Osteoblast (primary cell): ENCODE measurements around the gene ARMC3. TPM values are rescaled to one million over a fixed set of nuclear protein-coding genes. Genes with fewer than 3 reads are reported as not detected.

Experiments used
- DNase-seq: peaks from one replicate; pipeline ENCODE4 v3.0.0; 2011; ENCODE audit warnings: low spot score, mixed read lengths; ENCODE audit not compliant: insufficient read length; ENCODE audit errors: missing footprints
- H2AFZ ChIP-seq: 2 replicates; pipeline ENCODE4 v1.6.0; 2011; ENCODE audit warnings: mild to moderate bottlenecking, low read length
- H3K27ac ChIP-seq: 2 replicates; pipeline ENCODE4 v1.5.1; 2011; ENCODE audit warnings: mild to moderate bottlenecking, low read depth, low read length, moderate library complexity
- H3K27me3 ChIP-seq: 2 replicates; pipeline ENCODE4 v1.6.0; 2012; ENCODE audit warnings: mild to moderate bottlenecking, control low read depth, inconsistent platforms, low read length, moderate library complexity; ENCODE audit not compliant: insufficient read depth
- H3K36me3 ChIP-seq: 2 replicates; pipeline ENCODE4 v1.5.1; 2011; ENCODE audit warnings: mild to moderate bottlenecking, low read length, control low read depth, moderate library complexity; ENCODE audit not compliant: insufficient read depth
- H3K4me1 ChIP-seq: 2 replicates; pipeline ENCODE4 v1.5.1; 2011; ENCODE audit warnings: mild to moderate bottlenecking, low read length, control low read depth, moderate library complexity; ENCODE audit not compliant: insufficient read depth
- H3K4me2 ChIP-seq: 2 replicates; pipeline ENCODE4 v1.6.0; 2011; ENCODE audit warnings: mild to moderate bottlenecking, low read length; ENCODE audit not compliant: insufficient read depth
- H3K4me3 ChIP-seq: fragments of 200-600 bp; sonication (generic); 3 replicates; pipeline ENCODE4 v1.5.1; 2012; ENCODE audit warnings: mild to moderate bottlenecking, low read length, inconsistent platforms; ENCODE audit not compliant: insufficient read depth
- H3K79me2 ChIP-seq: 2 replicates; pipeline ENCODE4 v1.6.0; 2012; ENCODE audit warnings: mild to moderate bottlenecking, low read length, control low read depth, inconsistent platforms; ENCODE audit not compliant: insufficient read depth
- H3K9me3 ChIP-seq: 2 replicates; pipeline ENCODE4 v1.5.1; 2011; ENCODE audit warnings: low read depth, low read length, control low read depth
- H4K20me1 ChIP-seq: 2 replicates; pipeline ENCODE4 v1.6.0; 2012; ENCODE audit warnings: mild to moderate bottlenecking, low read length, control low read depth; ENCODE audit not compliant: insufficient read depth
- CTCF ChIP-seq: IDR thresholded peaks from 2 replicates; pipeline ENCODE4 v1.5.1; 2011; ENCODE audit warnings: mild to moderate bottlenecking, low read depth, low read length, moderate library complexity; ENCODE audit errors: extremely low read depth
- total RNA-seq: library from RNA; depleted of rRNA; stranded (reverse); fragments of >200 nt; gene quantifications from 2 replicates; pipeline ENCODE4 v1.2.3, GENCODE V29; 2012

Gene ARMC3
- total RNA-seq = under 0.01 TPM in 1 of 2 replicates, not detected in the other

DNA sequence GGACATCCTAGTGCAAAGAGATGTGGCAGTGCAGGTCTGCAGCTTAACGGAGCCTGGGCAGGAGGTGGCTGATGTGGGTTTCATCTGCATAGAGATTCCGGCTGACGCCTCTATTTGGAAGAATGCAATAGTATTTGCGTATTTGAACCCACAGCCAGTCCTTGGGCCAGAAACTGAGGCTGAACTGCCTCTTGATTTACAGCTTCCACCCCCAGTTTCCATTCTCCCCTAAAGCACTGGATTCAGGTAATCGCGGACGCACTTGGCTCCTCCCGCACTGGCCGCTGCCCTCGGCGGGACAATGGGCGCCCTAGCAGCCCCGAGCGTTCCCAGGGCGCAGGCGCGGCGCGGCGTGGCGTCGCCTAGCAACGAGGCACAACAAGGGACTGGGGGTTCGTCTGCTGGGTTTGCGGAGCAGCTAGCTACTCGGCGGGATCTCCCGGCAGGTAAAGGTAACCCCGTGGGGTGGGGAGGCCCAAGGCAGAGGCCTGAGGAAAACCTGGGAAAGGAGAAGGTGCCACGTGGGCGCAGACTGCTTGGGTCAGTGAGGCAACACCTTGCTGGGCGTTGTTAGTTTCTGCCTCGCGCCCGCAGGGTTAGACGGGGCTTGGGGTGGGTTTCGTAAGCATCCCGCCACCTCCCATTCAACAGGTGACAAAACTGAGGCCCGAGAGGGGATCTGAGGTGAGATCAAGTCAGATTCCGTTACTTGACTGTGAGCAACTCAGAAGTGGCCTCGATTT, at the start of gene ARMC3:
TSS of gene ARMC3 (plus strand) at position 393 of the 743 bp plus-strand sequence. CDS start 3,944 bp downstream, outside the sequence.
- Histone ChIP-seq H2AFZ (peak within 1 kb of the TSS; percentile 79), H3K27ac (no peak within 1 kb of the TSS), H3K9me3 (no peaks in the 10 kb centered on the region), H3K4me2 (peak within 1 kb of the TSS; percentile 72), H3K36me3 (no peaks in the 10 kb centered on the region), H3K4me1 (peaks cover 5% of the 10 kb centered on the region), H4K20me1 (no peaks in the 10 kb centered on the region), H3K27me3 (peaks cover 7% of the 10 kb centered on the region), H3K4me3 (peak within 1 kb of the TSS; percentile 57), H3K79me2 (no peaks in the 10 kb centered on the region)
- no peak for TF ChIP-seq CTCF
- peak; percentile 71 for DNase-seq

DNA sequence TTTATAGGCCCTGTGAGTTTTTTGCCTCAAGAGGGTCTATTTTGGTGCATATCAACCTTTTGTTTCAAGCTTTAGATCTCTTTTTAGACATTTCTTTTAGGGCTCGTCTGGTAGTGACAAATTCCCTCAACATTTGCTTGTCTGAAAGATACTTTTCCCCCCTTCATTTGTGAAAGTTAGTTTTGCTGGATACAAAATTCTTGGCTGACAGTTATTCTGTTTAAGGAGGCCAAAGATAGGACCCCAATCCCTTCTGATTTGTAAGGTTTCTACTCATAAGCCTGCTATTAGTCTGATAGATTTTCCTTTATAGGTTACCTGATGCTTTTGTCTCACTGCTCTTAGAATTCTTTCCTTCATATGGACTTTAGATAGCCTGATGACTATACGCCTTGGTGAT, 36.1 kb upstream of the ARMC3 start:
- no peak for TF ChIP-seq CTCF

GRCh38 chr10:22893781-22894180, 34.1 kb upstream of the ARMC3 start:
- Histone ChIP-seq H3K4me2 (no peak overlapping the region), H3K27me3 (no peaks in the 10 kb centered on the region), H3K4me3 (no peak overlapping the region), H2AFZ (no peak overlapping the region), H3K27ac (no peak overlapping the region), H3K79me2 (no peaks in the 10 kb centered on the region), H3K4me1 (no peaks in the 10 kb centered on the region), H3K9me3 (no peaks in the 10 kb centered on the region), H3K36me3 (no peaks in the 10 kb centered on the region), H4K20me1 (no peaks in the 10 kb centered on the region)
- TF ChIP-seq CTCF = no peak
- no peak for DNase-seq

More for the DNA sequence above, 36.1 kb upstream of the ARMC3 start:
- no peak for DNase-seq
- Histone ChIP-seq H3K27ac (no peak overlapping the region), H3K4me3 (no peak overlapping the region), H3K4me2 (no peak overlapping the region), H3K27me3 (no peaks in the 10 kb centered on the region), H4K20me1 (no peaks in the 10 kb centered on the region), H3K9me3 (no peaks in the 10 kb centered on the region), H3K4me1 (no peaks in the 10 kb centered on the region), H2AFZ (no peak overlapping the region), H3K79me2 (no peaks in the 10 kb centered on the region), H3K36me3 (no peaks in the 10 kb centered on the region)

GRCh38 chr10:22894714-22895113, 33.1 kb upstream of the ARMC3 start:
- H3K9me3 ChIP-seq = no peaks in the 10 kb centered on the region
- no peak overlapping the region for H3K4me3 ChIP-seq
- no peaks in the 10 kb centered on the region for H3K27me3 ChIP-seq
- H3K79me2 ChIP-seq = no peaks in the 10 kb centered on the region
- H4K20me1 ChIP-seq = no peaks in the 10 kb centered on the region
- no peak overlapping the region for H3K4me2 ChIP-seq
- DNase-seq = no peak
- no peak overlapping the region for H3K27ac ChIP-seq
- no peaks in the 10 kb centered on the region for H3K36me3 ChIP-seq
- TF ChIP-seq CTCF = no peak
- no peaks in the 10 kb centered on the region for H3K4me1 ChIP-seq
- H2AFZ ChIP-seq = no peak overlapping the region
